Measurements from ENCODE around the gene RNF225.
A peak's percentile ranks its signal among the peaks of the same experiment; 100 is the strongest.
"Not testable (repeated sequence)": the region's sequence is repeated elsewhere in the genome, so short reads cannot be mapped to it uniquely, and the experiment has no call there.

Gene RNF225

DNA sequence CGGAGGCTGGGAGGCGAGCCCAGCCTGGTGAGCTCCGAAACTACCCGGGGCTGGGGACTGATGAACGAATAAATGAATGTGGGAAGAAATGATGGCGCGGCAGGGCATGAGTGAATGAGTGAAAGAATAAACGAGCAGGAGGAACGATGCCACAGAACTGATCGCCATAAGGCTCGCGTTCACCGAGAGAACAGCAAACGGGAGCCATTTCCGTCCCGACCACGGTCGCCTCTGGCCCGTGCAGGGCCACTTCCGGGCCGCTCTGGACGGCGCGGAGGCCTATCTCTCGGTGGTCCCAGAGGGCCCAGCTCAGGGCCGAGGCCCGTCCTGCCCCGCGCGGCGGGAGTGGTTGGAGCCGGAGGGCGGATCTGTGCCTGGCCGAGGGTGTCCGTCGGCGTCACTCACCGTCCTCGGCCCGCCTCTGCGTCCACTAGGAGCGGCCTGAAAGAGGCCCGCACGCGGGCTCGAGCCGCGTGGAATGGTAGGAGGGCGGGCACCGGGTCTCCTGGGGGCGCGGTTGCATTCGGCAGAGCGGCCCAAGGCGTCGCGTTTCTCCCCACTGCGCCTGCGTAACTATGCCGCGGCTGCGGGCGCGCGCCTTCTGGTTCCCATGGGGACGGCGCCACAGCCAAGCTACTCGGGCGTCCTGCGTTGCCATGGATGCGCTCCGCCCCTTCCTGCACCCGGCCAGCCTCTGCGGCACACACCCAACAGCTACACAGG lies 33.0 kb upstream of the RNF225 start, which contains the start of gene ZNF497:
ZNF497 (minus strand) TSS at position 480 of the 723 bp plus-strand sequence. CDS start 5,116 bp downstream, outside the sequence.
- Histone ChIP-seq H3K27me3 (ENCODE audit: control insufficient read depth in 1 of 2, insufficient read depth in 2 of 2, low read length in 2 of 2) (no peaks in the 10 kb centered on the region), H3K4me3 (ENCODE audit: low read depth in 1 of 2, low read length in 2 of 2) (peak within 1 kb of the TSS; percentile 94), H3K9me3 (ENCODE audit: control insufficient read depth in 1 of 2, low read length in 2 of 2) (no peaks in the 10 kb centered on the region), H3K9ac (ENCODE audit: low read depth in 1 of 2, low read length in 2 of 2) (peak within 1 kb of the TSS; percentile 75 to 78), H3K36me3 (ENCODE audit: control insufficient read depth in 1 of 2, insufficient read depth in 2 of 2, low read length in 2 of 2) (no peaks in the 10 kb centered on the region), H3K27ac (ENCODE audit: low read depth, low read length) (peak within 1 kb of the TSS; percentile 92), H3K4me1 (ENCODE audit: control insufficient read depth in 1 of 2, insufficient read depth in 2 of 2, low read length in 2 of 2) (peaks cover 4 to 7% of the 10 kb centered on the region in 2 donors)

DNA sequence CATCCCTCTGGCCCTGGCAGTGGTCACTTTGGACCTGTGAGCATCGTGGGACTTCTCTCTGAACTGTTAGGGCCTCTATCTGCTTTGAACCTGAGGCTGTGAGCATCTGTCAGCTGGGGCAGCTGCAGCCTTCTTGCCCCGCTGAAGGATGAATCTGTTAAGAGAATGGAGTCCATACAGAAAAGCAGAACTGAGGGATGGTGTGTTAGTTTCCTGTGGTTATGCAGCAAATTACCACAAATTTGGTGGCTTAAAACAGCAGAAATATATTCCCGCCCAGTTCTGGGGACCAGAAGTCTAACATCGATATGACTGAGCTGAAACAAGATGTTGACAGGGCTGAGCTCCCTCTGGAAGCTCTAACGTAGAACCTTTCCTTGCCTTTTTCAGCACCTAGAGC lies 31.3 kb upstream of the RNF225 start:
- Histone ChIP-seq H3K4me3 (ENCODE audit: low read depth in 1 of 2, low read length in 2 of 2) (no peak overlapping the region), H3K4me1 (ENCODE audit: control insufficient read depth in 1 of 2, insufficient read depth in 2 of 2, low read length in 2 of 2) (peaks cover 4 to 7% of the 10 kb centered on the region in 2 donors), H3K9ac (ENCODE audit: low read depth in 1 of 2, low read length in 2 of 2) (no peak overlapping the region), H3K9me3 (ENCODE audit: control insufficient read depth in 1 of 2, low read length in 2 of 2) (no peaks in the 10 kb centered on the region), H3K36me3 (ENCODE audit: control insufficient read depth in 1 of 2, insufficient read depth in 2 of 2, low read length in 2 of 2) (no peaks in the 10 kb centered on the region), H3K27me3 (ENCODE audit: control insufficient read depth in 1 of 2, insufficient read depth in 2 of 2, low read length in 2 of 2) (no peaks in the 10 kb centered on the region), H3K27ac (ENCODE audit: low read depth, low read length) (no peak overlapping the region)

DNA sequence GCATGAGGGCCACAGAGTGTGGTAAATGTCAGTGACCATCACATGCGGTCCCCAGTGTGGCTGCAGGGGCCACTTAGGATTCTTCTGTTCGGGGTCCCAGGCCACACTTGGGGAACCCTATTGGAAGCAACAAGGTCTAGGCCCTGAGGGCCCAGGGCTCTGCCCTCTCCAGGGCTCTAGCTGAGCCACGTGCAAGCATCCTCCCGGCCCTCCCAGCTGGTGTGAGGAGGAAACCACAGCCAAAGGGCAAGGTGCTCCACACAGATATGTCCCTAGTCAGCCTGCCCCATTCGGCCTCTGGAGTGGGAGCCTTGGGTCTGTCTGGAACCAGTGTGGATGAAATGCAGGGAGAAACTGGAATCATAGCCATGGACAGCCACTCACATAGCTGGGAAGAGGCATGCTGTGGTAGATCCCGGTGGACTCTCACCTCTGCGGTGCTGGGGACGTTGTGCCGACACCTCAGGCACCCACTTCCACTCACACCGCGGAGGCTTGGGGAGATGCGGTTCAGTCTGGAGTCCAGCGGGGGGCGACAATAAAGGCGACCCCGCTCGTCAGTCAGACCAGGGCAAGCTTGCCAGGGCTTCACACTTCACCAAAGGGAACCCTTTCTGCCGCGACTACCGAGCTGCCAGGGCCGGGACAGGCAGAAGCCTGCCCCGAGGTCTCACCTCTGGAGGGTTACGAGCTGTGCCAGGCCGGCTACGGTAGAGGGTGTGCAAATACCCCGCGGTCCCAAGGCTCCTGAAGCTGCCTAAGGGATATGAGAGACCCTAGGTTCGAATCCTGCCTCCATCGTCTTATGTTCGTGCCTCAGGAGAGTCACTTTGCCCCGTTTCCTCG lies 28.6 kb upstream of the RNF225 start:
- Histone ChIP-seq H3K27ac (ENCODE audit: low read depth, low read length) (no peak overlapping the region), H3K27me3 (ENCODE audit: control insufficient read depth in 1 of 2, insufficient read depth in 2 of 2, low read length in 2 of 2) (no peaks in the 10 kb centered on the region), H3K4me3 (ENCODE audit: low read depth in 1 of 2, low read length in 2 of 2) (no peak overlapping the region), H3K9me3 (ENCODE audit: control insufficient read depth in 1 of 2, low read length in 2 of 2) (no peaks in the 10 kb centered on the region), H3K4me1 (ENCODE audit: control insufficient read depth in 1 of 2, insufficient read depth in 2 of 2, low read length in 2 of 2) (peaks cover under 1 to 3% of the 10 kb centered on the region in 2 donors), H3K36me3 (ENCODE audit: control insufficient read depth in 1 of 2, insufficient read depth in 2 of 2, low read length in 2 of 2) (no peaks in the 10 kb centered on the region), H3K9ac (ENCODE audit: low read depth in 1 of 2, low read length in 2 of 2) (no peak overlapping the region)

DNA sequence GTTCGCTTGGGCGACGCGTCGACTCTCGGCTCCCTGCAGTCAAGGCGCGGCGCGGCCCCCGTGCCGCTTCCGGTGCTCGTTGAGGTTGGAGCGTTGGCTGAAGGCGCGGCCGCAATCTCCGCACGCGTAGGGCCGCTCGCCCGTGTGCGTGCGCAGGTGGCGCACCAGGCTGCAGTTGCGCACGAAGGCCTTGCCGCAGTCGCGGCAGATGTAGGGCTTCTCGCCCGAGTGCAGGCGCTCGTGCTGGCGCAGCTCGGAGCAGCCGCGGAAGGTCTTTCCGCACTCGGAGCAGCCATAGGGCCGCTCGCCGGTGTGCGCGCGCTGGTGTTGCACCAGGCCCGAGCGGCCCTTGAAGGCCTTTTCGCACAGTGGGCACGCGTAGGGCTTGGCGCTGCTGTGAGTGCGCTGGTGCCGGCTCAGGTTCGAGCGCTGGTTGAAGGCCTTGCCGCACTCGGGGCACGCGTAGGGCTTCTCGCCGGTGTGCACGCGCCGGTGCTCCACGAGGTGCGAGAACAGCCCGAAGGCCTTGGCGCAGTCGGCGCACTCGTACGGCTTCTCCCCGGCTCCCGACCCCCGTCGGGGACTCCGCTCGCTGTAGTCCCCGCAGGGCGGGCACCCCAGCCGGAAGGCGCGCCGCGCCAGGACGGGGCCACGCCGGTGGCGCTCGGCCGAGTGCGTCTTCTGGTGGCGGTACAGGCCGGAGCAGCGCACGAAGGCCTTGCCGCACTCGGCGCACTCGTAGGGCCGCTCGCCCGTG lies 27.6 kb upstream of the RNF225 start:
- H3K9ac ChIP-seq (ENCODE audit: low read depth in 1 of 2, low read length in 2 of 2): no peak overlapping the region
- no peak overlapping the region for H3K4me3 ChIP-seq (ENCODE audit: low read depth in 1 of 2, low read length in 2 of 2)
- H3K9me3 ChIP-seq (ENCODE audit: control insufficient read depth in 1 of 2, low read length in 2 of 2): no peaks in the 10 kb centered on the region
- no peaks in the 10 kb centered on the region for H3K27me3 ChIP-seq (ENCODE audit: control insufficient read depth in 1 of 2, insufficient read depth in 2 of 2, low read length in 2 of 2)
- no peaks in the 10 kb centered on the region for H3K4me1 ChIP-seq (ENCODE audit: control insufficient read depth in 1 of 2, insufficient read depth in 2 of 2, low read length in 2 of 2)
- H3K36me3 ChIP-seq (ENCODE audit: control insufficient read depth in 1 of 2, insufficient read depth in 2 of 2, low read length in 2 of 2): no peaks in the 10 kb centered on the region
- no peak overlapping the region for H3K27ac ChIP-seq (ENCODE audit: low read depth, low read length)

DNA sequence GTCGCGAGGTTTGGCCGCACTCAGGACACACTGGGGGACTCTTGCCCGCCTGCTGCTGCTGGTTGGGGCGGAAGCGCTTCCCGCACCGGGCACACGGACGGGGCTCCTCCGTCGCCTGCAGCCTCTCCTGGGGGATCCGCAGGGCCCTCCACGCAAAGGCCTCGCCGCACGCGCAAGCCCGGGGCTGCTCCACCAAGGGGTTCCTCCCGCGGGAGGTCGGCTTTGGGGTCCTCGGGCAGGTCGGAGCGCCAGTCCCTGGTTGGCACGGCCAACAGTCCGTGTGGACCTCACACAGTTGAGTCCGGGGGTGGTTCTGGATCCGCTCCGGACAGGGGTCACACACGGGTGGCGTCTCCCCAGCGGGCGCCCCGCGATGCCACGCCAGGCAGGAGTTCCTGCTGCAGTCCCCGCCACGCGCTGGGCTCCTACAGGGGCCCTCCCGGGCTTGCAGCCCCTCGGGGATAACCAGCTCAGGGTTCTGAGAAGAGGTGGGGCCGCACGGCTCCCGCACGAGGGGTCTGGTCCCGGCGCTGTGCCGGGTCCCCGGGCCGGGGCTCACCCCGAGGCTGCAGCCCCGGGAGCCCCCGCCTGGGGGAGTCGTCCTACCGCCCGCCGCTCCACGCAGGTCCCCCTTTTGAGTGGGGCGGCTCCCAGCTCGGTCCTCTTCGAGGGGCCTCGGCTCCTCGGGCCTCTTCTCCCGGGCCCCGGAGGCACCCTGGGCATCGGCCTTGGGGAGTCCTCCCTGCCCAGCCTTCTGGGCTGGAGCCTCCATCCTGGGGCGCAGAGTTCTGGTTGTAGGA lies 26.7 kb upstream of the RNF225 start:
- H3K36me3 ChIP-seq (ENCODE audit: control insufficient read depth in 1 of 2, insufficient read depth in 2 of 2, low read length in 2 of 2): no peaks in the 10 kb centered on the region
- no peaks in the 10 kb centered on the region for H3K4me1 ChIP-seq (ENCODE audit: control insufficient read depth in 1 of 2, insufficient read depth in 2 of 2, low read length in 2 of 2)
- H3K9me3 ChIP-seq (ENCODE audit: control insufficient read depth in 1 of 2, low read length in 2 of 2): no peaks in the 10 kb centered on the region
- H3K27me3 ChIP-seq (ENCODE audit: control insufficient read depth in 1 of 2, insufficient read depth in 2 of 2, low read length in 2 of 2): no peaks in the 10 kb centered on the region
- no peak overlapping the region for H3K9ac ChIP-seq (ENCODE audit: low read depth in 1 of 2, low read length in 2 of 2)
- no peak overlapping the region for H3K27ac ChIP-seq (ENCODE audit: low read depth, low read length)
- no peak overlapping the region for H3K4me3 ChIP-seq (ENCODE audit: low read depth in 1 of 2, low read length in 2 of 2)

DNA sequence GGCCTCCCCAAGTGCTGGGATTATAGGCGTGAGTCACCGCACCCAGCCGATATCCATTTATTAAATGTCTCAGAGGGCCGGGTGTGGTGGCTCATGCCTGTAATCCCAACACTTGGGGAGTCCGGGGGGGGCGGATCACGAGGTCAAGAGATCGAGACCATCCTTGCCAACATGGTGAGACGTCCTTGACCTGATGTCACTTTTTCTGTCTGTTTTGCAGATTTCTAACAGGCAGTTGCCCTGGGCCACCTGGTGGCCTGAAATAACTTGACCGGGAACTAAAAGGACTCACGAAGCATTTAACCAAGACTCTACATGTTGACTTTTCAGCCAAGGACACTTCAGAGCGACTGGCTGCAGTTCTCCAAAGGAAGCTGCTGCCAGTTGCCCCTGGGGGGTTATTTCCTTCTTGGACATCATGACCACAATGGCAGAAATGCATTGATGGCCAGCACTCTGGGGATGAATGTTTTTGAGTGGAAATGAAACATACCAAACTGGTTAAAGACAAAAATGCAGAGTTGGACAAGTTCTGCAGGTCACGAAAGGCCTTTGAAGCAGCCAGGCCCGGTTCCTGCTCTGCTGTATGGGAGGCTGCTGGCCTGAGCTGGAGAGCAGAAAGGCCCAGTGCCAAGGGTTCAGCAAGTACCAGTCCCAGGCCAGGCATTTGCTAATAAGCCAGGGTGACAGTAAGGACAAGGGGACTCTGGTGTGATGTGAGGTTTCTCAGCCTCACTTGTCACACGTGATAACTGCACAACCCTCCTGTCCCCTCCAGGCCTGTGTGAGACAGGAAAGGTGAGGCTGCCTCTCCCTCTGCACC lies 22.9 kb upstream of the RNF225 start:
- Histone ChIP-seq H3K4me1 (ENCODE audit: control insufficient read depth in 1 of 2, insufficient read depth in 2 of 2, low read length in 2 of 2) (no peaks in the 10 kb centered on the region), H3K9ac (ENCODE audit: low read depth in 1 of 2, low read length in 2 of 2) (no peak overlapping the region), H3K27me3 (ENCODE audit: control insufficient read depth in 1 of 2, insufficient read depth in 2 of 2, low read length in 2 of 2) (no peaks in the 10 kb centered on the region), H3K36me3 (ENCODE audit: control insufficient read depth in 1 of 2, insufficient read depth in 2 of 2, low read length in 2 of 2) (no peaks in the 10 kb centered on the region), H3K4me3 (ENCODE audit: low read depth in 1 of 2, low read length in 2 of 2) (no peak overlapping the region), H3K27ac (ENCODE audit: low read depth, low read length) (no peak overlapping the region), H3K9me3 (ENCODE audit: control insufficient read depth in 1 of 2, low read length in 2 of 2) (no peaks in the 10 kb centered on the region)

DNA sequence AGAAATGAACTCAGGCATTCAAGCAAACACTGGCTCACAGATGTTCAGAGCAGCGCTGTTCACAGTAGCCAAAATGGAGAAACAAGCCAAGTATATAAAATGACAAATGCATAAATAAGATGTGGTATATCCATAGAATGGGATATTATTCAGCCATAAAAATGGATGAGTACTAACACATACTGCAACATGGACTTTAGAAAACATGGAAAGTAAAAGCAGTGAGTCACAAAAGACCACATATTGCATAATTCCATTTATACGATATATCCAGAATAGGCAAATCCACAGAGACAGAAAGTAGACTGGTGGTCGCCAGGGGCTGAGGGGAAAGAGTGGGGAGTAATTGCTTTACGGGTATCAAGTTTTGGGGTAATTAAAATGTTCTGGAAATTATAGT lies 21.3 kb upstream of the RNF225 start:
- Histone ChIP-seq H3K4me1 (ENCODE audit: control insufficient read depth in 1 of 2, insufficient read depth in 2 of 2, low read length in 2 of 2) (peaks cover 0 to 3% of the 10 kb centered on the region in 2 donors), H3K9me3 (ENCODE audit: control insufficient read depth in 1 of 2, low read length in 2 of 2) (no peaks in the 10 kb centered on the region), H3K27me3 (ENCODE audit: control insufficient read depth in 1 of 2, insufficient read depth in 2 of 2, low read length in 2 of 2) (no peaks in the 10 kb centered on the region), H3K4me3 (ENCODE audit: low read depth in 1 of 2, low read length in 2 of 2) (no peak overlapping the region), H3K9ac (ENCODE audit: low read depth in 1 of 2, low read length in 2 of 2) (no peak overlapping the region), H3K27ac (ENCODE audit: low read depth, low read length) (no peak overlapping the region), H3K36me3 (ENCODE audit: control insufficient read depth in 1 of 2, insufficient read depth in 2 of 2, low read length in 2 of 2) (no peaks in the 10 kb centered on the region)

DNA sequence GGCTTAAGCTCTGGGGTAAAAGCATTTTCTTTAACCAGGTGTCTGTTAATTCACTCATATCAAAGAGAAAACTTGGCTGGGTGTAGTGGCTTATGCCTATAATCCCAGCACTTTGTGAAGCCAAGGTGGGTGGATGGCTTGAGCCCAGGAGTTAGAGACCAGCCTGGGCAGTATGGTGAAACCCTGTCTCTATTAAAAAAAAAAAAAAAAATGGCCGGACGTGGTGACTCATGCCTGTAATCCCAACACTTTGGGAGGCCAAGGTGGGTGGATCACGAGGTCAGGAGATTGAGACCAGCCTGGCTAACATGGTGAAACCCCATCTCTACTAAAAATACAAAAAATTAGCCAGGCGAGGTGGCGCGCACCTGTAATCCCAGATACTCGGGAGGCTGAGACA lies 18.7 kb upstream of the RNF225 start:
- H3K36me3 ChIP-seq (ENCODE audit: control insufficient read depth in 1 of 2, insufficient read depth in 2 of 2, low read length in 2 of 2); H3K9me3 ChIP-seq (ENCODE audit: control insufficient read depth in 1 of 2, low read length in 2 of 2); H3K4me3 ChIP-seq (ENCODE audit: low read depth in 1 of 2, low read length in 2 of 2); H3K27ac ChIP-seq (ENCODE audit: low read depth, low read length); H3K27me3 ChIP-seq (ENCODE audit: control insufficient read depth in 1 of 2, insufficient read depth in 2 of 2, low read length in 2 of 2); H3K9ac ChIP-seq (ENCODE audit: low read depth in 1 of 2, low read length in 2 of 2): not testable (repeated sequence)
- peaks cover 10 to 16% of the 10 kb centered on the region in 2 donors for H3K4me1 ChIP-seq (ENCODE audit: control insufficient read depth in 1 of 2, insufficient read depth in 2 of 2, low read length in 2 of 2)

DNA sequence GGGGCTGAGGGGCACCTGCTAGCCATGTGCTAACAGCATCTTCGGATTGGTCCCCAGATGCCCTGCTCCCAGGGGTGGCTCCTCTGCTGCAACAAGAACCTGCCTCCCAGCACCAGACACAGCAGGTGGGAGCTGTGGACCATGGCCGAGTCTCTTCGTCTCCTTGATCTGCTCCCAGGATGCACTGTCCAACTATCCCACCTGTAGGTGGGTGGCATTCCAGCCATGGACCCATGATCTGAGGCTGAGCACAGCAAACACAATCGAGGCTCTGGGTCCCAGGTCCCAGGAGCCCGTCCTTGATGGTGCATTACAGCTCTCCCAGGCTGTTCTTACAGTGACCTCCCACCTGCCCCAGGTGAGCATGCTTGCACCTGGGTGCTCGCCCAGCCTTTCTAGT lies 16.2 kb upstream of the RNF225 start:
- H3K36me3 ChIP-seq (ENCODE audit: control insufficient read depth in 1 of 2, insufficient read depth in 2 of 2, low read length in 2 of 2): no peaks in the 10 kb centered on the region
- no peak overlapping the region for H3K4me3 ChIP-seq (ENCODE audit: low read depth in 1 of 2, low read length in 2 of 2)
- H3K9me3 ChIP-seq (ENCODE audit: control insufficient read depth in 1 of 2, low read length in 2 of 2): no peaks in the 10 kb centered on the region
- no peaks in the 10 kb centered on the region for H3K27me3 ChIP-seq (ENCODE audit: control insufficient read depth in 1 of 2, insufficient read depth in 2 of 2, low read length in 2 of 2)
- H3K9ac ChIP-seq (ENCODE audit: low read depth in 1 of 2, low read length in 2 of 2): no peak overlapping the region
- H3K4me1 ChIP-seq (ENCODE audit: control insufficient read depth in 1 of 2, insufficient read depth in 2 of 2, low read length in 2 of 2): peaks cover 15 to 22% of the 10 kb centered on the region in 2 donors
- no peak overlapping the region for H3K27ac ChIP-seq (ENCODE audit: low read depth, low read length)

Measured in duodenal mucosa (tissue), 2 donors.